Neural cell (in vitro differentiated cells): Measurements from ENCODE around the gene DNAI4. TPM values are rescaled to one million over a fixed set of nuclear protein-coding genes. Genes with fewer than 3 reads are reported as not detected.
"Not testable (repeated sequence)": the region's sequence is repeated elsewhere in the genome, so short reads cannot be mapped to it uniquely, and the experiment has no call there.

ENCODE experiments used
- H2AFZ ChIP-seq: fragments of 200-600, 300-800 bp; sonication (generic), shearing (Covaris generic); 2 replicates; pipeline ENCODE4 v1.6.0; 2014; ENCODE audit warnings: low read depth, mild to moderate bottlenecking, antibody characterized with exemption, low read length, moderate library complexity
- H3F3A ChIP-seq: fragments of 200-600 bp; shearing (Covaris generic); 2 replicates; pipeline ENCODE4 v1.6.1; 2016; ENCODE audit warnings: mild to moderate bottlenecking, moderate library complexity, mixed read lengths, antibody characterized with exemption, low read length; ENCODE audit not compliant: insufficient read depth, poor library complexity, severe bottlenecking
- H3K27ac ChIP-seq: fragments of 200-600, 300-800 bp; sonication (generic), shearing (Covaris generic); 2 replicates; pipeline ENCODE4 v1.5.1; 2014; ENCODE audit warnings: mild to moderate bottlenecking, low read length, moderate library complexity
- H3K27me3 ChIP-seq: fragments of 300-800, 200-600 bp; sonication (generic), shearing (Covaris generic); 2 replicates; pipeline ENCODE4 v1.6.0; 2014; ENCODE audit warnings: mild to moderate bottlenecking, low read depth, low read length, moderate library complexity; ENCODE audit not compliant: insufficient read depth
- H3K36me3 ChIP-seq: fragments of 300-800, 200-600 bp; sonication (generic), shearing (Covaris generic); 2 replicates; pipeline ENCODE4 v1.5.1; 2014; ENCODE audit warnings: mild to moderate bottlenecking, antibody characterized with exemption, low read length, moderate library complexity; ENCODE audit not compliant: insufficient read depth
- H3K4me2 ChIP-seq: fragments of 300-800, 200-600 bp; sonication (generic), shearing (Covaris generic); 2 replicates; pipeline ENCODE4 v1.6.0; 2014; ENCODE audit warnings: mild to moderate bottlenecking, low read length
- H3K4me3 ChIP-seq: fragments of 300-800, 200-600 bp; sonication (generic), shearing (Covaris generic); 2 replicates; pipeline ENCODE4 v1.5.1; 2014; ENCODE audit warnings: mild to moderate bottlenecking, low read length, moderate library complexity
- H3K79me2 ChIP-seq: fragments of 200-600 bp; shearing (Covaris generic); replicated peaks from 2 replicates; pipeline ENCODE4 v1.6.0; 2014; ENCODE audit warnings: mild to moderate bottlenecking, low read length, moderate library complexity; ENCODE audit not compliant: insufficient read depth
- H3K9ac ChIP-seq: fragments of 300-800, 200-600 bp; sonication (generic), shearing (Covaris generic); 2 replicates; pipeline ENCODE4 v1.6.1; 2016; ENCODE audit warnings: mild to moderate bottlenecking, low read length, mixed read lengths
- H3K9me2 ChIP-seq: fragments of 200-600 bp; shearing (Covaris generic); 2 replicates; pipeline ENCODE4 v1.6.1; 2016; ENCODE audit warnings: mild to moderate bottlenecking, low read length, mixed read lengths; ENCODE audit not compliant: insufficient read depth
- H3K9me3 ChIP-seq: fragments of 200-600, 300-800 bp; sonication (generic), shearing (Covaris generic); 2 replicates; pipeline ENCODE4 v1.6.1; 2016; ENCODE audit warnings: mild to moderate bottlenecking, mixed run types, low read length, moderate library complexity, mixed read lengths
- H4K20me1 ChIP-seq: fragments of 200-600 bp; shearing (Covaris generic); 2 replicates; pipeline ENCODE4 v1.6.1; 2016; ENCODE audit warnings: mild to moderate bottlenecking, mixed run types; ENCODE audit not compliant: insufficient read depth
- CTCF ChIP-seq: fragments of 450-650 bp; IDR thresholded peaks from 2 replicates; pipeline ENCODE4 v1.5.1; 2014; ENCODE audit warnings: antibody characterized with exemption, mild to moderate bottlenecking, moderate library complexity; ENCODE audit not compliant: poor library complexity, severe bottlenecking
- EP300 ChIP-seq: fragments of 450-650 bp; conservative IDR thresholded peaks from 2 replicates; pipeline ENCODE4 v1.6.1; 2014; ENCODE audit warnings: antibody characterized with exemption, mild to moderate bottlenecking, moderate library complexity; ENCODE audit not compliant: poor library complexity, severe bottlenecking
- EZH2 ChIP-seq: fragments of 200-600, 300-800 bp; shearing (Covaris generic), sonication (generic); IDR thresholded peaks from 2 replicates; pipeline ENCODE4 v1.6.1; 2014; ENCODE audit warnings: antibody characterized with exemption, low read length, borderline replicate concordance, mild to moderate bottlenecking; ENCODE audit not compliant: insufficient read depth, poor library complexity, severe bottlenecking
- MXI1 ChIP-seq: fragments of 450-650 bp; conservative IDR thresholded peaks from 2 replicates; pipeline ENCODE4 v1.6.1; 2014; ENCODE audit warnings: antibody characterized with exemption, mild to moderate bottlenecking; ENCODE audit not compliant: poor library complexity, severe bottlenecking
- POLR2AphosphoS5 ChIP-seq: IDR thresholded peaks from 2 replicates; pipeline ENCODE4 v1.6.1; 2012
- RAD21 ChIP-seq: fragments of 450-650 bp; conservative IDR thresholded peaks from 2 replicates; pipeline ENCODE4 v1.6.1; 2014; ENCODE audit warnings: antibody characterized with exemption, mild to moderate bottlenecking, moderate library complexity
- REST ChIP-seq: IDR thresholded peaks from 2 replicates; pipeline ENCODE4 v1.6.1; 2012; ENCODE audit warnings: borderline replicate concordance
- SMC3 ChIP-seq: fragments of 450-650 bp; conservative IDR thresholded peaks from 2 replicates; pipeline ENCODE4 v1.6.1; 2014; ENCODE audit warnings: antibody characterized with exemption, mild to moderate bottlenecking, moderate library complexity; ENCODE audit not compliant: poor library complexity
- TAF1 ChIP-seq: IDR thresholded peaks from 2 replicates; pipeline ENCODE4 v1.6.1; 2012; ENCODE audit warnings: low read depth
- polyA plus RNA-seq: library from polyadenylated mRNA; depleted of rRNA; stranded (reverse); fragments of >200 nt; gene quantifications from 2 replicates; pipeline ENCODE4 v1.2.3, GENCODE V29; 2014

The DNAI4 gene
- polyA plus RNA-seq, 1 donor from 2014 or later, result 4.5 TPM

GRCh38 chr1:66966188-66966873 is 41.7 kb upstream of the DNAI4 start:
- not testable (repeated sequence) for H3K4me2 ChIP-seq, H2AFZ ChIP-seq, H3K9me3 ChIP-seq, H3K9me2 ChIP-seq, H3K4me3 ChIP-seq, H3K79me2 ChIP-seq, H4K20me1 ChIP-seq, H3F3A ChIP-seq, H3K36me3 ChIP-seq, H3K27me3 ChIP-seq, H3K9ac ChIP-seq, H3K27ac ChIP-seq

GRCh38 chr1:66957938-66958337 is 33.3 kb upstream of the DNAI4 start:
- no peak overlapping the region for H3K9ac ChIP-seq
- no peaks in the 10 kb centered on the region for H3K9me3 ChIP-seq
- H3K79me2 ChIP-seq, result no peaks in the 10 kb centered on the region
- no peak overlapping the region for H3K27ac ChIP-seq
- no peaks in the 10 kb centered on the region for H3K27me3 ChIP-seq
- H2AFZ ChIP-seq, result no peak overlapping the region
- TF ChIP-seq MXI1 (no peak), POLR2AphosphoS5 (no peak), CTCF (no peak), SMC3 (no peak), RAD21 (no peak), REST (no peak), EP300 (no peak), TAF1 (no peak), EZH2 (no peak)
- peaks cover 10% of the 10 kb centered on the region for H3K36me3 ChIP-seq
- no peak overlapping the region for H3K4me3 ChIP-seq
- no peaks in the 10 kb centered on the region for H3K9me2 ChIP-seq
- no peak overlapping the region for H3K4me2 ChIP-seq
- no peaks in the 10 kb centered on the region for H4K20me1 ChIP-seq
- H3F3A ChIP-seq, result no peaks in the 10 kb centered on the region
